NCI-H82 treated with DMSO at 0.1 percent for 48 hours (cell line): Measurements from ENCODE around the gene OTOS.

ENCODE experiments used
- DNase-seq: peaks from one replicate; lab custom pipeline; 2025; ENCODE audit not compliant: unreplicated experiment; lab: John Stamatoyannopoulos, UW

Gene OTOS

GRCh38 chr2:240153418-240153817 is 13.0 kb upstream of the OTOS start:
- no peak for DNase-seq

GRCh38 chr2:240151477-240152031 is 11.1 kb upstream of the OTOS start:
- no peak for DNase-seq

- DNase-seq, result no peak
Measured at GRCh38 chr2:240149943-240150784, 9.7 kb upstream of the OTOS start.

GRCh38 chr2:240147911-240148587 is 7.6 kb upstream of the OTOS start:
- no peak for DNase-seq

GRCh38 chr2:240147382-240147781 is 6.9 kb upstream of the OTOS start:
- no peak for DNase-seq

GRCh38 chr2:240146627-240147278 is 6.3 kb upstream of the OTOS start:
- DNase-seq, result no peak

GRCh38 chr2:240146141-240146561 is 5.7 kb upstream of the OTOS start:
- no peak for DNase-seq

GRCh38 chr2:240145461-240145860 is 5.0 kb upstream of the OTOS start:
- DNase-seq, result no peak

GRCh38 chr2:240144649-240145261 is 4.3 kb upstream of the OTOS start:
- DNase-seq, result no peak

GRCh38 chr2:240143801-240144648 is 3.6 kb upstream of the OTOS start:
- peak; percentile 16 for DNase-seq

GRCh38 chr2:240143276-240143675 is 2.8 kb upstream of the OTOS start:
- no peak for DNase-seq

- no peak for DNase-seq
Measured at GRCh38 chr2:240142859-240143258, 2.4 kb upstream of the OTOS start.

- no peak for DNase-seq
Measured at GRCh38 chr2:240142256-240142775, 1.9 kb upstream of the OTOS start.

- no peak for DNase-seq
Measured at GRCh38 chr2:240141736-240142135, 1.3 kb upstream of the OTOS start.

- DNase-seq, result no peak
Measured at GRCh38 chr2:240140920-240141319, 462 bp upstream of the OTOS start.

- DNase-seq, result no peak
Measured at GRCh38 chr2:240139666-240140393, 628 bp downstream of the OTOS start.

- DNase-seq, result no peak
Measured at GRCh38 chr2:240139011-240139441, 1.4 kb downstream of the OTOS start.

- DNase-seq, result no peak
Measured at GRCh38 chr2:240138254-240138984, 2.0 kb downstream of the OTOS start.
